Gastroesophageal sphincter (tissue), 3 donors: Measurements from ENCODE around the gene IFI30.

Experiments used
- EP300 ChIP-seq: sonication (generic); formaldehyde crosslinking; IDR thresholded peaks from one replicate; pipeline ENCODE4 v1.6.1; 2017; ENCODE audit warnings: antibody characterized with exemption, mild to moderate bottlenecking
- POLR2A ChIP-seq, 2 donors: fragments of 450-650 bp; IDR thresholded peaks; one replicate each; pipeline ENCODE4 v1.6.1; 2017; ENCODE audit warnings: antibody characterized with exemption in 2 of 2, mild to moderate bottlenecking in 2 of 2, moderate library complexity in 1 of 2
- POLR2AphosphoS5 ChIP-seq: sonication (generic); formaldehyde crosslinking; IDR thresholded peaks from one replicate; pipeline ENCODE4 v1.6.1; 2017; ENCODE audit warnings: antibody characterized with exemption
- TF ChIP-seq, protein P1 (sequence below), 4 experiments: fragments of 200-600 bp in 2 of 4; fragments of 450-650 bp in 2 of 4; sonication (generic) in 1 of 4; IDR thresholded peaks; one replicate each; pipeline ENCODE4 v1.5.1; 2017 to 2019; ENCODE audit warnings: antibody characterized with exemption in 4 of 4, mild to moderate bottlenecking in 2 of 4, moderate library complexity in 2 of 4

DNA sequence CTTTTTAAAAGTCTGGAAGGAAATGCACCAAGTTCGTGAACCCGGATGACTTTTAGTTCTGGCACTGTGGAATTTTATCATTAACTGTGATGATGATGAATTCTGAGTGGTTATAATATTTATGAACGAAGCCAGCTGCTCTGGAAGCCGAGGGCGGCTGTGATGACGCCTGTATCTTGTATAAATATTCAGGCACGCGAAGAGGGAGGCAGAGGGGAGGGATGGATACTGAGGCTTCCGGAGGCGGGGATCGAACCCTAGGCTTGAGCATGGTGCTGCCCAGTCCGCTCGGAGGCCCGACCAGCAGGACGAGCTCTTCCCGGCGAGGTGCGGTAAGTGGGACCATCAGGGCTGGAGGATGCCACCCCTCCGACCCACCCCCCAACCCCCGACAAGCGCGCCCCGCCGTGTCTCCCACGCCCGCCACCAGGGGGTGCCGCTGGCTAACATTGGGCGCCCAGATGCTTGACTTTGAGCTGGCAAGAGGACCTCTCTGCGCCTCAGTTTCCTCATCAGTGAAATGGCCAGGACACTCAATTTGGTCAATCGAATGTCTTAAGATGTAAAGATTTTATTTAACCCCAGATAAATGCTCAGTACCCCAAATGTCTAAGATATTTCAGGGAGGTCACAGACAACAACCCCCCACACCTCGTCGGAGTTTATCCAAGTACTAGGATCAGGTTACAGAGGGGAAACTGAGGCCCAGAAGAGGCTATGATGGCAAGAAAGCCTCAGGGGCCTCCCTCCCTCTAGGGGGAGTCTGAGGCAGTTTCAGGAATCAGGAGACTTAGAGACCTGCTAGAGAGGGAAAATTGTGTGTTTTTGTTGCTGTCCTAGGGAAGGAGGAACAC lies 34.7 kb downstream of the IFI30 start:
- TF ChIP-seq POLR2AphosphoS5 = peak; percentile 50
- no peak for TF ChIP-seq POLR2A (IDR thresholded peaks at IDR 0.05)
- TF ChIP-seq, protein P1, sequence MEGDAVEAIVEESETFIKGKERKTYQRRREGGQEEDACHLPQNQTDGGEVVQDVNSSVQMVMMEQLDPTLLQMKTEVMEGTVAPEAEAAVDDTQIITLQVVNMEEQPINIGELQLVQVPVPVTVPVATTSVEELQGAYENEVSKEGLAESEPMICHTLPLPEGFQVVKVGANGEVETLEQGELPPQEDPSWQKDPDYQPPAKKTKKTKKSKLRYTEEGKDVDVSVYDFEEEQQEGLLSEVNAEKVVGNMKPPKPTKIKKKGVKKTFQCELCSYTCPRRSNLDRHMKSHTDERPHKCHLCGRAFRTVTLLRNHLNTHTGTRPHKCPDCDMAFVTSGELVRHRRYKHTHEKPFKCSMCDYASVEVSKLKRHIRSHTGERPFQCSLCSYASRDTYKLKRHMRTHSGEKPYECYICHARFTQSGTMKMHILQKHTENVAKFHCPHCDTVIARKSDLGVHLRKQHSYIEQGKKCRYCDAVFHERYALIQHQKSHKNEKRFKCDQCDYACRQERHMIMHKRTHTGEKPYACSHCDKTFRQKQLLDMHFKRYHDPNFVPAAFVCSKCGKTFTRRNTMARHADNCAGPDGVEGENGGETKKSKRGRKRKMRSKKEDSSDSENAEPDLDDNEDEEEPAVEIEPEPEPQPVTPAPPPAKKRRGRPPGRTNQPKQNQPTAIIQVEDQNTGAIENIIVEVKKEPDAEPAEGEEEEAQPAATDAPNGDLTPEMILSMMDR (IDR thresholded peaks at IDR 0.05) = peak in 3 of 4 experiments; percentile 35 to 87 (median 45)
- no peak for TF ChIP-seq EP300
